Stimulated activated CD8-positive, alpha-beta memory T cell treated with anti-CD3 and anti-CD28 coated beads, Interleukin-4, amount 100 ng/mL, for 1 hour (primary cell): Measurements from ENCODE around the gene RRAS2.
"Not testable (repeated sequence)": the region's sequence is repeated elsewhere in the genome, so short reads cannot be mapped to it uniquely, and the experiment has no call there.

ENCODE experiments used
- DNase-seq, 2 donors: peaks; one replicate each; pipeline ENCODE4 v3.0.0-alpha.2; 2020; ENCODE audit warnings: low read depth in 2 of 2, low spot score in 1 of 2

The RRAS2 gene

DNA sequence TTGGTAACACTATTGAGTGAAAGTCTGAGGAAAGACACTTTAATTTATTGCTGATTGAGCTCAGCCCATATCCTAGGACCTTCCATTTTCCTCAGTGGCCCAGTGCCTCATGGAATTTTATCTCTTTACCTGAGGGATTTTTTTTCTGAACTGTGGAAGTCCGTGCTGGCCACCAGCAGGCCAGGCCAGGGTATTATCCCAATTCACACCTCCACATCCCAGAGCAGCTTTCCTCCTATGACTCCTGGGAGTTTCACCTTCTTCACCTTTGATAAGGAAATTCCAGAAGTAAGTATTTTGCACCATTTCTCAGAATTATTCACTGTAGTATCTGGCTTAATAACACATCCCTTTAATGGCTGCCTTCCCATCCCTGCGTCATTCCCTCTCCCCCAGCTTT lies 13.0 kb upstream of the RRAS2 start:
- DNase-seq, result no peak

DNA sequence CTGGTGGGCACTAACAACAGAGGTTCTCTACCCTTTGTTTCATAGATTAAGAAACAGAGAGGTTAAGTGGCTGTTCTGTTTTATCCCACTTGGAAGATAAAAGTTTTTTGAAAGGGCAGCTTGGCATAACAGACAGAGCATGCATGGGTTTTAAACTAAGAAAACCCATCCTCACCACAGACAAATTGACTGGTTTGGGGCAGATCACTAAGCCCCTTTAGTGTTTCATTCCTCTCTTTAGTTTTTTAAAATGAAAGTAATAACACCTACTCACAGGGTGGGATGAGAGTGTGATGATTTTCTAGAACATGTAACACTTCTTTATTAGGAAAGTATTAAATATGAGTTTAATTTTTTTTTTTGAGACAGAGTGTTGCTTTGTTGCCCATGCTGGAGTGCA lies 12.3 kb upstream of the RRAS2 start:
- no peak for DNase-seq

DNA sequence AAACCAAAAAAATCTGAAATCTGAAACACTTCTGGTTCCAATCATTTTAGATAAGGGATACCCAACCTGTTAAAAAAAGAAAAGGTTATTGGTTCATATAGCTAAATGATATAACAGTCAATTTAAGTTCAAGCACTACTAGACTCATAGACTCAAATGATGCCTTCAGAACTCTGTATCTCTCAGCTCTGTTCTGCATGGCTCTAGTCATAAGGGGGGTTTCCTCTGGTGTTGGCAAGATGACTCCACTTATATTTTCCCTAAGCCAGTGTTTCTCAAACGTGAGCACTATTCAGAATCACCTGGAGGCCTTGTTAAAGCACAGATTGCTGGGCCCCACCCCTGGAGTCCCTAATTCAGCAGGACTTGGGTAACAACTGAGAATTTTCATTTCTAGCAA lies 11.5 kb upstream of the RRAS2 start:
- no peak for DNase-seq

DNA sequence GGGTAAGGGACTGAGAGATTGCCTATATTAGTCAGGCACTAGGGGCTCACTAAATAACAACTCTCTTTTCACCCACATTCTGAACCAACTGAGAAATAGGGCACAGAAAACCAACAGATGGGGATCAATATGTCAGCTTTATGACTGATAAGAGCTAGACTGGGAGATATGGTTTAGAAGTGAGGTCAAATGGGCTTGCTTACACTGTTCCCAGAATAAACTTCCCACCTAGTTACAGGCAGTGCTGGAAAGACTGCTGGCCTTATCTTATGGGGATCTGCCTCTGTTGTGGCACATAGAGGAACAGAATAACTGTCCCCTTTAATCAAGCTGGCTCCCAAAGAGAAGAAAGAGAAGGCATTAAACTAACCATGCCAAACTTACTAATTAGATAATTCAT lies 10.6 kb upstream of the RRAS2 start:
- DNase-seq, result no peak

DNA sequence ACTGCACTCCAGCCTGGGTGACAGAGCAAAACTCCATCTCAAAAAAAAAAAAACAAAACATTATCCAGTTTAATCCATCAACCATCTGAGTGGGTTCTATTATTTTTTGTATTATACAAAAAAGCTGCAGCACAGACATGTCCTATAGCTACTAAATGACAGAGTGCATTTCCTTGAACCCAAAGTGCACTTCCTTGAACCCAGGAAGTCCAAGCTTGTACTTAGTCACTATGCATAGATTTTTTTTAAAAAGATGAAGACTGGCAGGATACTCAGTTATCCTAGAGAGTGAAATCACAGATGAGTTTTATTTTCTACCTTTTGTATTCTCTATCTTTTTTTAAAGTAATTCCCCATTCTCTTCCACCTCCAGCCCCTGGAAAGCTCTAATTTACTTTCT lies 8.0 kb upstream of the RRAS2 start:
- DNase-seq, result no peak

DNA sequence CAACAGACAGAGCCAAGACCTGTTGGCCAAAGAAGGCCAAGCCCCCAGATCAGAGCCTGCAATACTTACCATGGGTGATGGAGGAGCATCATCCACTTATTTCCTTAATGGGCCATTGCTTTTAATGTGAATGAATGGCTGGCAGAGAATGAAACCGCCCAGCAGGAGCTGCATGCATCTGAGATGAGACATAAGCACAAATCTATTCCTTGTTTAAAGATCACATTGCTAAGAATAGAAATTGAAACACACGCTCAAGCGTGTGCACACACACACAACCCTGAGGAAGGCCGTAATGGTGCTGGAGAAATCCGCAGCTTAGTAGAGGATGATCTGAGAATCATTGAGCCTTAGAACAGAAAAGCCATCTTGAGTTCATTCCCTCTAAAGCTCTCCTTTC lies 5.3 kb upstream of the RRAS2 start:
- DNase-seq, result no peak

DNA sequence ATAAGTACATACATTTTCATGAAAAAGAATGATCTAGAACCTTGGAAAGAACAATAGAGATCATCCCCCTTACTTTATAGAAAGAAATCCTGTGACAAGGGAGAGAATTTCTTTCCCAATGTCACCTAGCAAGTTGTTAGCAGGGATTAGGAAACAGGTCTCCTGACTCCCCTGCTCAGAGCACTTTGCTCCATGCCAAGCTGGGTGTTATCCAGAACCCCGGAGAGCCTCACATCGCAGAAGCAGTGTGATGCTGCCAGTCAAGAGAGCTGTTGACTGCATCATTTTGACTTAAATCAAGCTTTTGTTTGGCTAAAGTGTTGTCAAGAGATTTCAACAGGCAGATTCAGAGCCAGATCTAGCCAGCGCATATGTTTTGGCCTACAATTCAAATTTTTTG lies 3.6 kb upstream of the RRAS2 start:
- no peak for DNase-seq

DNA sequence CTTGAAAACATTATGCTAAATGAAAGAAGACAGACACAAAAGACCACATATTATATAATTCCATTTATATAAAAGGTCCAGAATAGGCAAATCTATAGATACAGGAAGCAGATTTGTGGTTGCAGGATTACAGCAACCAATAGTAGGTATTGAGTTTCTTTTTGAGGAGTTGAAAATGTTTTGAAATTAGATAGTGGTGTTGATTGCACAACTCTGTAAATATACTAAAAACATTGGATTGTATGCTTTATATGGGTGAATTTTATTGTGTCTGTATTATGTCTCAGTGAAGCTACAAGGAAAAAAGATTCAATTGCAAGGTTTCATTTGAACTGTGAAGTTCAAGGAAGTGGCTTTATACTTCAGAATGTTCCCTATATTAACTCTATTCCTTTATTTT lies 3.0 kb upstream of the RRAS2 start:
- no peak for DNase-seq

DNA sequence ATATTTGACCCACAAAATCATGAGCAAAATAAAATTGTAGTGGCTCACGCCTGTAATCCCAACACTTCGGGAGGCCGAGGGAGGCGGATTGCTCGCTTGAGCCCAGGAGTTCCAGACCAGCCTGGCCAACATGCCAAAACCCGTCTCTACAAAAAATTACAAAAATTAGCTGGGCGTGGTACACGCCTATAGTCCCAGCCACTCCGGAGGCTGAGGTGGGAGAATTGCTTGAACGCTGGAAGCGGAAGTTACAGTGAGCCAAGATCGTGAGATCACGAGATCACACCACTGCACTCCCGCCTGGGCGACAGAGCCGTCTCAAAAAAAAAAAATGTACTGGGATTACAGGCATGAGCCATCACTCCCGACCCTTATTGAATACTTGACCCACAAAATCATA lies 2.0 kb upstream of the RRAS2 start:
- DNase-seq, result no peak

DNA sequence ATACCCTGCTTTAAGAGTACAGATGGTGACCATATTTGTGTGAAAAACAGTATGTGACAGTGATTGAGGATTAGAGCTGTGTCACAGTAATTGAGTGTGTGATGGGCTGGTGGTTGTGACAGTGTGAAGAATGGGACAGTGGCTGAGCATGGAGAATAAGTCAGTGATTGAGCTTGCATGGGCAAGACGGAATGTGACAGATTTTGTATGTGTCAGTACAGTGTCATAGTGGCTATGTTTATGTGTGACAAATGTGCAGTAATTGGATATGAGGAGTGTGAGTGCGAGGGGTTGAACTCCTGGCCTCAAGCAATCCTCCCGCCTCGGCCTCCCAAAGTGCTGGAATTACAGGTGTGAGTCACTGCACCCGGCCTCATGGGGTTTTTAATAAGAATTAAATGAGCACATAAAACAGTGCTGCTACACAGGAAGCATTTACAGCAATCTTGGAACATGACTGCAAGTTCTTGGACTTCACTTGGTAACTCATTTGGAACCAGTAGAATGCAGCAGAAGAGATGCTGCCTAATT lies 583 bp upstream of the RRAS2 start:
- DNase-seq, result no peak

DNA sequence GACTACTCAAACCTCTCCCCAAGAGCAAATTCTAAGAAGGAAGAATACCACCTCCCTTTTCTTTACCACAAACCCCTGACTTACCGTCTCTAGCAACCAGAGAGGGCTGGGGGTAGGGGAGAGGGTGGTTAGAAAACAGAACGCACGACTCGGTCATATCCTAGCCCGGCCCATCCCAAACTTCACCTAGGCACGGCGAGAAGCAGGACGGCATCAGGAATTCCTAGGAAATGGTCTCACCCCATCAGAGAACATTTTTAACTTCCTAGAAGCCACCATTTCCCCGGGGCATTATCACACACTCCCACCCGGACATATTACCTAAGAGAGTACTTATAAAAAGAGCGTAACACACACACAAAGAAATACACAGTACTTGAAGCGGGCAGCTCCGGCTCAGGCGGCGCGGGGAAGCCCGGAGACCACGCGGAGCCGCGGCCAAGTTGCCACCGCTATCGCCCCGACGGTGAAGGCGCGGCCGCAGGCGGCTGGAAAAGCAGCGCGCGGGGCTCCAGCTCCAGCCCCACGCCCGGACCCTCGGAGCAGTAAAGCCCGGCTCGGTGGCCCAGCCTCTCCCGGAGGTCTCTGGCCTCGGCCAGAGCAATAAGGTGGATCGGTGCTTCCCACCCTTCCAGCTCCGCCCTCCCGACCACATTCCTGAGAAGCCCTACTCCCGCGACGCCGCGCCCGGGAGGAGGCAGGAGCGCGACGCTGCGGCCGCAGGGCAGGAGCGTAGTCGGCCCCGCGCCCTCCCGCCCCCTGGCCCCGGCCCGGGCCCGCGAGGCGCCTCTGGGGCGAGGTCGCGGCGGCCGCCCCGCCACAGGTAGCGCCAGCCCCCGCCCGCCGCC lies 878 bp downstream of the RRAS2 start:
- no peak for DNase-seq

DNA sequence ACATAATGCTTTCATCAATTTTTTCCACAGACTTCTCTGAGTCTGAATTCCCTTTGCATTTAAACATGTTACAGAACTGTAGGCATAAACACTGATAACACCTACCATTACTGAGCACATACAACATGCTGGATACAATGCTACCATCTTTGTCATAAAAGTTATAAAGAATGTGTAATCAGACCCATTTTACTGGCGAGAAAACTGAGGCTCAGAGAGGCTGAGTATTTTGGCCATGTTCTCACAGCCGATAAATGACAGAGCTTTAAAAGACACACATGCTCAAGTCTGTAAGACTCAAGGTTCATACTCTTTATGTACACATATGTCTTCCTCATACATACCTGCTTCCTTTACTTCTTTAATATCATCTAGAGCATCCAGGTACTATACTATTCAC lies 2.6 kb downstream of the RRAS2 start:
- no peak for DNase-seq

DNA sequence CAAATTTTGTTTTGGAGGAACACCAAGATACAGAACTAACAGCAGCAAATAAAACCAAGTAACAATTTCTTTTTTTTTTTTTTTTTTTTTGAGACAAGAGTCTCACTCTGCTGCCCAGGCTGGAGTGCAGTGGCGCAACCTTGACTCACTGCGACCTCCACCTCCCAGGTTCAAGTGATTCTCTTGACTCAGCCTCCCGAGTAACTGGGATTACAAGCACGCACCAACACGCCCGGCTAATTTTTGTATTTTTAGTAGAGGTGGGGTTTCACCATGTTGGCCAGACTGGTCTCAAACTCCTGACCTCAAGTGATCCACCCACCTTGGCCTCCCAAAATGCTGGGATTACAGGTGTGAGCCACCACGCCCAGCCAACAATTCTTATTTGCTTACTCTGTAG lies 4.4 kb downstream of the RRAS2 start:
- not testable (repeated sequence) for DNase-seq

DNA sequence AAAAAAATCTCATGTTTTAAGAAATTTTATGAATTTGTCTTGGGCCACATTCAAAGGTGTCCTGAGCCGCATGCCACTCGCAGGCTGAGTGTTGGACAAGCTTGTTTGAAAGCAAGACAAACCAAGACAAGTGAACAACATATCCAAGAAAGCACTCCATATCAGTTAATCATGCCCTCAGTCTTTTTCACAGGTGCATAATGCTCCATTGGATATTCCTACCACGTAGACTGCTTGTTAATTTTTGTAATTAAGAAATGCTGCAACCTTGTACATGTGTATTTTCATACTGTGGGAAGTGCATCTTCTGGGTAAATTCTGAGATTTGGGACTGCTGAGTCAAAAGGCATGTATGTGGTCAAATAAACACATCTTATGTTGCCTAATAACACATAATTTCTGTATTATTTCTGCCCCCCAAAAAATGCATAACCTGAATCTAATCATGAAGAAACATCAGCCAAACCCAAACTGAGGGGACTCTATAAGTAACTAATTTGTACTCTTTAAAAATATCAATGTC lies 8.2 kb downstream of the RRAS2 start:
- no peak for DNase-seq

DNA sequence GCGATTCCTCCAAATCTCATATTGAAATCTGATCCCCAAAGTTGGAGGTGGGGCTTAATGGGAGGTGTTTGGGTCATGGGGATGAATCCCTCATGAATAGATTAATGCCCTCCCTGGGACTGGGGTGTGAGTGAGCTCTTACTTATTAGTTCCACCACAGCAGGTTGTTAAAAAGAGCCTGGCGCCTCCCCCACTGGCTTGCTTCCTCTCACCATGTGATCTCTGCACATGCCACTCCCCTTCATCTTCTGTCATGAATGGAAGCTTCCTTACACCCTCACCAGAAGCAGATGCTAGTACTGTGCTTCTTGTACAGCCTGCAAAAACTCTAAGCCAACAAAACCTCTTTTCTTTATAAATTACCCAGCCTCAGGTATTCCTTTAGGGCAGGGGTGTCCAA lies 8.8 kb downstream of the RRAS2 start:
- DNase-seq, result no peak

DNA sequence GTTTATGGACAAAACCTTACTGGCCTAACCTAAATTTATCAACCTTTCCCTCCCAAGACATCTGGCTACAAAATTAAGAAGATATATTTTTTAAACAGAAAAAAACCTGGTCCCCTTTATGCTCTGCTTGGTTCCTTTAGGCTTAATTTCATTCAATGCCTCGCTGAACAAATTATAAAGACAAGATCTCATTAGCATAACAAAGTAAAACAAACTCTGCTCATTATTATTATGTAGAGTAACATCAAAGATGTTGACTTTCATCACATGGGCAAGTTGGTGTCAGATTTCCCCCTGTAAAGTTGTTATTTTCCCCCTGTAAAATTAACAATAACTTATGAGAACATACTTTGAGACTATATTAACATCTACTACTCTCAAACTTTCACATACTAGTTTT lies 11.0 kb downstream of the RRAS2 start:
- no peak for DNase-seq

DNA sequence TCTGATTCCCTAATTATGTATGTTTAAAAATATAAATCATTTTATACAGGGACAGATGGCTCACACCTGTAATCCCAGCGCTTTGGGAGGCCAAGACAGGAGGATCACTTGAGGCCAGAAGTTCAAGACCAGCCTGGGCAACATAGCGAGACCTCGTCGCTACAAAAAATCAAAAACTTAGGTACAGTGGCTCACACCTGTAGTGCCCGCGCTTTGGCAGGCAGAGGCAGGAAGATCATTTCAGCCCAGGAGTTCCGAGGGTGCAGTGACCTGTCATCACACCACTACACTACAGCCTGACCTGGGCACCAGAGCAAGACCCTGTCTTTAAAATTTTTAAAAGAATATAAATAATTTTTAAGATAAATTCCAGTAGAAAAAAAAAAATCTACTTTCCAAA lies 11.5 kb downstream of the RRAS2 start:
- no peak for DNase-seq

DNA sequence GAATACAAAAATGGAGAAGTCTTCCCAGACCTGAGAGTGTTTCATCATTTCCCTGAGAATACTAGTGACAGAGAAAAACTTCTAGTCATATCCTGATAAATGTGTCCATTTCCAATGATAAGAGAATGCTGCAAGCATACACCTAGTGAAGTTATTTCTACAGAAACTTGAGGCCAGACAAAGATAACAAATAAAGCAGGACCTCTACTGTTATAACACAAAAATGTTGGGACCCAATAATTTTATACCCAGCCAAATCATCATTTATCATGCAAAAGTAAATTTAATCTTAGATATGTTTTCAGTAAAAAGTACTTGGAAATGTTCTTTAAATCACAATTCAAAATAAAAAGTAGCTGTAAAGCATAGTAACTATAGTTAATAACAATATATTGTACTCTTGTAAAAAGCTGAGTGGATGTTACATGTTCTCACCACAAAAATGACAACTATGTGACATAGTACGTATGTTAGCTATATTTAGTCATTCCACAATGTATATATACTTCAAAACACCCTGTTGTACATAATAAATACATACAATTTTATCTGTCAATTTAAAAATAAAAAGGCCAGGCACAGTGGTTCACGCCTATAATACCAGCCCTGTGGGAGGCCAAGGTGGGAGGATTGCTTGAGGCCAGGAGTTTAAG lies 12.6 kb downstream of the RRAS2 start:
- DNase-seq, result no peak

DNA sequence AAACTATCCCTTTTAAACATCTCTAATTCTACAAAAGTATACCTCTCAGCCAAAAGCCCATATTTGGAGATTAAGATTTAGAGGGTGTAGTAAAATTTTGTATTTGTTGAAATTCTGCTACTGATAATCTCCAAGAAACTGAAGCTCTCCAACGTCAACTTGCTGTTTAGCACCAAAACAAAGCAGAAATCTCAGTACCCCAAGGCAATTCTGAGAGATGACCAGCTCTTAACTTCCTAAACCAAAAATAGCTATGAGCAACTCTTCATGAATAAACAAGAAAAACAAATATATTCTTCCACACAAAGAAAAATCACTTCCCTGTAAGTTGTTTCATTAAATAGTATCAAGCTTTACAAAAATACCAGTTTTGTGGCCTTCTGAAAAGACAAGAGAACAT lies 13.3 kb downstream of the RRAS2 start:
- DNase-seq, result no peak

DNA sequence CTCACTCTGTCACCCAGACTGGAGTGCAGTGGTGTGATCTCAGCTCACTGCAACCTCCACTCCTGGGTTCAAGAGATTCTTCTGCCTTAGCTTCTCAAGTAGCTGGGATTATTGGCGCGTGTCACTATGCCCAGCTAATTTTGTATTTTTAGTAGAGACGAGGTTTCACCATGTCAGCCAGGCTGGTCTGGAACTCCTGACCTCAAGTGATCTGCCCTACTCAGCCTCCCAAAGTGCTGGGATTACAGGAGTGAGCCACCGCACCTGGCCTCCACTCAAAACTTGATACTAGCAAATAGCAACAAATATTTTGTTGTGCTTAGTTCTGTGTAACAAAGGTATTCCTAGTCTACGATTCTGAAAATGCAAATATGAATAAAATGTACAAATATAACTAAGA lies 14.0 kb downstream of the RRAS2 start:
- not testable (repeated sequence) for DNase-seq

DNA sequence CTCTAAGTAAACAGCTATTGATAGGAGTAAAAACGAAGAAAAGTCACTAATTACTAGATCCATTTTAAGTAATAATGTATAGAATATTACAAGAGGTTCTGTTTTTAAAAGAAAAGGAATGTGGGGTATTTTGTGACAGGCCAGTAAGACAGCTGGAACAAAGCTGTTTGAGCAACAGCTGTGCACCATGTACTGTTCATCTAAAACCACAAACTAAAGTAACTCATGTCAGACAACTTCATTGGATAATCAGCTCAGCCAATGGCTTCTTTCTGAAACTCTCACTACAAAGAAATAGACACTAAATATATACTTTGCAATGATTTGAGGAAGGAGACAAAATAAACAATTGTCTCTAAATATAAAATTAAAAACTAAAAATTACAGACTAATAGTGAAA lies 16.1 kb downstream of the RRAS2 start:
- DNase-seq, result no peak

DNA sequence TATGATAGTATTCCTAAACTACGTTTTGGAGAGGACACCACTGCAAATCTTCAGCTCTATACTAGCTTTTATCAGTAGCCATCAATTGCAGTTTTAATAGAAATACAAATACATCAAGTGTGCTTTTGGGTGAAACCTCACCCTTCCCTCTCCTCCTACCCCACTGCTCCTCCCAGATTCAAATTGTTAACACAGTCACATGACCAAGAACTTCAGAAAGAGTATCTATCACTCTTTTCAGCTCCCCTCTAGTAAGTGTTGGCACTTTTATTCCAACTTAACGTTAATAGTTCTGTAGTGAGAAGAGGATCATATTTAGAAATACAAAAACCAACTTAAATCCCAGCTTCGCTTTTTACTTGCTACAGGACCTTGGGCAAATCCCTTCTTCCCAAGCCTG lies 17.0 kb downstream of the RRAS2 start:
- no peak for DNase-seq
